DMS114 treated with DMSO at 0.1 percent for 48 hours (cell line): ENCODE data around the gene FBXO41.

Source experiments
- DNase-seq: peaks from one replicate; lab custom pipeline; 2025; ENCODE audit not compliant: unreplicated experiment; lab: John Stamatoyannopoulos, UW

FBXO41 gene

GRCh38 chr2:73217826-73218225, 66.5 kb downstream of the FBXO41 start:
- no peak for DNase-seq

- DNase-seq, result no peak
Measured at GRCh38 chr2:73217160-73217559, 67.1 kb downstream of the FBXO41 start.

DNA sequence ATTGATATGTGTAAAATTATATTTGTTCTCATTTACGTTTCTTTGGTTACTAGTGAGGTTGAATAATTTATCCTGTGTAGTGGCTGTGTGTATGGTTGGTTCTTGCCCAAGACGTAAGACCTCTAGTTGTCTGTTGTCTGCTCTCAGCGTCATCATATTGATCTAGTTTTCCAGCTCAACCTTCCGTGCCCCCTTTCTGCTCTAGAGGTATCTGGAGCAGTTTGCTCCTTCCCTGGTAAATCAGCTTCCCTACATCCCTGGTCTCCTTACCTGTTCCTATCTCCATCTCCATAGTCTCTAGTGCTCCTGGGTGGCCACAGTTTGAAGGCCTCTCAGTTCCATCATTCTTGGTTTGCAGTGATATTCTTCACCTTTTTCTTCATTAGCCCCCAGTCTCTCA, 69.0 kb downstream of the FBXO41 start:
- DNase-seq, result no peak

DNA sequence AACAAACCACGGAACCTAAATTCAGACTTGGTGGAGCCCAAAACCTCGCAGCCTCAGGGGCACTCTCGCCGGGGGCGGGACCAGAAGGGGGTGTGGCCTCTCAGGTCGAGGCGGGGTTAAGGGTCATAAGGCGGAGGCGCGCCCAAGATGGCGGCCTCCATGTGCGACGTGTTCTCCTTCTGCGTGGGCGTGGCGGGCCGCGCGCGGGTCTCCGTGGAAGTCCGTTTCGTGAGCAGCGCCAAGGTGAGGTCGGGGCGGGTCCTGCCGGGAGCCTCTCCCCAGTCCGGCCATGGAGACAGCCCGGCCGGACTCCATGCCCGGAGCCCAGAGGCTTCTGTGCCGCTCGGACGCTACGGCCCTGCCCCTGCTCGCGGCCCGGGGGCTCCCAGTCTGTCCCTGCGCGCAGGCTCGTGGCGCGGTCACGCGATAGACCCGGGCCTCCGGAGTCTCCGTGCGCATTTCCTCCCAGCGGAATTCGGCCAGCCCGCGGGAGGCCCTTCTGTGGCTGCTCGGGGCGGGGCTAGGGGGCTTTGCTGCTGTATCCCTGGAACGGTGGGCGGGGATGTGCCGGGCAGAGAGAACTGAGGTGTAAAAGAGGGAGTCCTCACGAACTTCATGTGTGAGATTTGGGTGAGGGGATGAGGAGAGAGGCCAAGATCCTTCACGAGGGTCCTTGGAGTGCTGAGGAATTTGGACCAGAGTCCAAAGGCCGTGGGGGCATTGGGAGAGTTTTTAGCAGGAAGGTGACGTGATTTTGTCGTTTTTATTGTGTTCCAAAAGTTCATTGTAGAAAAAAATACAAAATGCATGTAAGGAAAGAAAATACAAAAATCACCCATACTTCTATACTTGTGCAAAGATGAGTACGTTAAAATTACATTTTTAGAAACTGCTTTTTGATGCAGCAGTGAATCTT, 69.9 kb downstream of the FBXO41 start, which contains the start of gene SMYD5:
Gene SMYD5, plus strand, starts transcription at position 126 of the 916 bp plus-strand sequence. Its CDS starts 22 bp downstream, at position 148.
- DNase-seq, result peak; percentile 79

GRCh38 chr2:73212448-73213176, 71.7 kb downstream of the FBXO41 start:
- peak; percentile 67 for DNase-seq

- no peak for DNase-seq
Measured at GRCh38 chr2:73212098-73212447, 72.2 kb downstream of the FBXO41 start.

DNA sequence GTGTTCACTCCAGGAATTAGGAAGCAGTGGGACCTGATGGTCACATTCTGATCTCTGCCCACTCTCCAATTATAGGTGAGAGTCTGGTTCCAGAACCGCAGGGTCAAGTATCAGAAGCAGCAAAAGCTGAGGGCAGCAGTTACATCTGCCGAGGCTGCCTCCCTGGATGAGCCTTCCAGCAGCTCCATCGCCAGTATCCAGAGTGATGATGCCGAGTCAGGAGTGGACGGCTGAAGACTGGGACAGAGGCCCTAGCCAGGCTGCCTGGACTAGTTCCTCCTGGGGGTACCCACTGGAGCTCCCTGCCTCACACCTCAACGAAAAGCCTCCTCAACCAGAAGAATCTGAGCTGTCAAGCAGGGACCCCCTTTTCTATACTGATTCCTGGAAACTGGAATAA, 73.6 kb downstream of the FBXO41 start:
- DNase-seq, result no peak

- no peak for DNase-seq
Measured at GRCh38 chr2:73210019-73210418, 74.3 kb downstream of the FBXO41 start.

DNA sequence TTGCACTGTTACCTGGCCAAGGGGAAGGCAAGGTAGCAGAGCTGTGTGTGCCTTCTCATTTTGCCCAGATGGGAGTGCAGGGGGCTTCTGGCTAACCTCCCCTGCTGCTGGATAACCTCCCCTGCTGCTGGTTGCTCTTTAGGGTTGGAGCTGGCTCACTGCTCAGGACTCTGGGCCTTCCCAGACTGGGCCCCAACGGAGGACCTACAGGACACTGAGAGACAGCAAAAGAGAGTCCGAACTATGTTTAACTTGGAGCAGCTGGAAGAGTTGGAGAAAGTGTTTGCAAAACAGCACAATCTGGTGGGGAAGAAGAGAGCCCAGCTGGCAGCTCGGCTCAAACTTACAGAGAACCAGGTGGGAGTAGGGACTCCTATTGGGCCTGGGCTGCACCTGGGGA, 76.0 kb downstream of the FBXO41 start:
- DNase-seq, result no peak

- no peak for DNase-seq
Measured at GRCh38 chr2:73205611-73206010, 78.7 kb downstream of the FBXO41 start.
